CD4-positive, alpha-beta T cell treated with Interleukin-6 at 100 ng/mL for 8 hours (primary cell): ENCODE measurements around the gene SLC12A2.

Experiments used
- DNase-seq: peaks from one replicate; pipeline ENCODE4 v3.0.0-alpha.2; 2020; ENCODE audit warnings: mixed read lengths, low spot score

The SLC12A2 gene

DNA sequence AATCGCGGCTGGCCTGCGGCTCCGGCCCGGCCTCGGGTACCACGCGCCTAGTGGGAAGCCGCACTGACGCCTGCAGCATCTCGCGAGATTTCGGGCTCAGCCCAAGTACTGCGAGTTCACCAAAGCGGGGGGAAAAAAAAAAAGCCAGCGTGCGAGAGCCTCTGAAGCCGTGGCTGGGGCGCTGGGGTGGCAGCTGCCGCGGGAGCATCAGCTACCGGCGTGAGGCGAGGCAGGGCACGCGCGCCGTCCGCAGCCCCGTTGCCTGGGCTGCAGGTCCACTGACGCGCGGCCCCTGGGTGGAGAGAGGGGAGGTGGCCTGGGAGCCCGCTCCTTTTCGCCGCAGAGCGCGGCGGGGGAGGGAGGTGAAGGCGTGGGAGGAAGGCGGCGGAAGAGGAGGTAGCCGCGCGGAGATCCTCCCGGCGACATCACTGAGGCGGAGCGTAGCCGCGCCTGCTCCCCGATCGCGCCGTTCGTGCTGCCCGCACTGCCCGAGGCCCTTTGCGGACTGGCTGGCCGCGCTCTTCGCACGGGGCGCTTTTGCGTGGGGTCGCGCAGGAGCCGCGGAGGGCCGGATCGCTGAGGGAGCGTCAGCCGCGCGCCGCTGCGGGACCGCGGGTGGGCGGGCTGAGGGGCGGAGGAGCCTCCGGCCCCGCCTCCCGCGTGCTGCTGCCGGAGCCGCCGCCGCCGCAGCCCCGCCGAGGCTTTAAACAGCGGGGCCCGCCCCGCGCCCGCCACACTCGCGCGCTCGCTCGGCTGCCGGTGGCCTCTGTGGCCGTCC, at the start of gene SLC12A2:
SLC12A2 (plus strand) TSS at position 734 of the 778 bp plus-strand sequence. CDS start 189 bp downstream, outside the sequence.
- DNase-seq, result peak; percentile 90

DNA sequence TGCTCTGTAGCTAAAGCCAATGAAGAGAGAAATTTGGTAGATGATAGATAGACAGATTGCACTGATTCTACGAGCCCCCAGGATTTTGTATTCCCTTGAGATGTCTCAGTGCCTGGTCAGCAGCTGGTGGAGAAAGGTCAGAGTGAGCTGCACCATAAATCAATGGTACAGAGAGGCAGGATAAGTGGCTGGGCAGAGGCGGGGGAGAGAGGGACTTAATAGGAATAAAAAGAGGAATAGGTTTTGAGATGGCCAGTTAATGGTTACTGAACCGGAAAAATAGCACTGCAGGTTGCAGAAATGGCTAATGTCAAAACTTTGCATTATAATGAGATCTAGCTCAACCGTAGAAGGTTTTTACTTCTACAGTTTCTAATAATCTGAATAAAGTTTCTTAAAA, 47.9 kb upstream of the SLC12A2 start:
- DNase-seq, result no peak

DNA sequence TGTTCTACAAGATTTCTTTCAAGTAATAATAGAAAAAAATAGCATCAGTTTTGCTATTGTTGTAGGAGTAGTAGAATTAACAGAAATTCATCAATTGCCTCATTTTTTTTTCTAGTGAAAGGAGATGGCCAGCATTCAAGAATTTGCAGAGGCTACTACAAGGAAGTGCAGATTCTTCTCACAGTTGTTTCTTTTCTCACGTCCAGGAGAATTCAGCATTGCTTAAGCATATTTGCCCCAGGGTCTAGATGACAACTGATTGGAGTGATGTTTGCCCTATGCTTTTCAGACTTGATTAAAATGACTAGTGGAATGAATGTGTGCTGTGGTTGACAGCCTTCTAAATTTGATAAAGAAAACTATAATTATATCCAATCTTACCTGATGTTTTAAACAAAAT, 46.6 kb upstream of the SLC12A2 start:
- no peak for DNase-seq

DNA sequence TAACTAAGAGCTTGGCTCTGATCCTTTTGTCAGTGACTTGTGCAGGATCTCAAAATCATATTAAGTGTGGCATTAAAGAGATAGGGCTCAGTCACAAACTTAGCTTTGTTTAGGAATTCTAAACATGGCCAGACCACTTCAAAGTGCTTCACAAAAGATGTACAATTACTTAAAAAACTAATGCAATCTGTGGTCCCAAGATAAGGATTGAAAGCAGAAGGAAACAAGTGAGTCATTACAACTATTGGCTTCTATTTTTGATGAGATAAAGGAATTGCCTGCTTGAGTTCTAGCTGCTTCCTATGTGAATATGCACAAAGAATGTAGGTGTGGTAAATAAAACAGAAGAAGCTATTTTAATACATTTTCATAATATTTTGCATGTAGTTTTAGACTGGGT, 44.9 kb upstream of the SLC12A2 start:
- DNase-seq, result no peak

DNA sequence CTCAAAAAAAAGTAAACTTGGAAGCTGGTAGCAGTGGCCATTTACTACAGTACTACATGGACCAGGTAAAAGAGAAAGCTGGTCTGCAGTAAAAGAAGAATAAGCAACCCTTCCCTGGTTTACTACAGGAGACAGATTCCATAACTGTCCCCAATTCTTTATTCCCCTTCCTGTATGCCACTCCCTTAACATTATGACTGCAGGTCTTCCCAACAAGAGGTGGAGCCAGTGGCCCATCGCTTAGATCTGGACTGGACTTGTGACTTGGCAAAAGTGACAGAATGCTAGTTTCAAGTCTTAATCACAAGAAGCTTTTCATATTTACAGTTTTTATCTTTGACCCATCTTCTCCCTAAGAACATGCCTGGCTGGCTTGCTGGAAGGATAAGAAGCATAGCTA, 42.6 kb upstream of the SLC12A2 start:
- no peak for DNase-seq

DNA sequence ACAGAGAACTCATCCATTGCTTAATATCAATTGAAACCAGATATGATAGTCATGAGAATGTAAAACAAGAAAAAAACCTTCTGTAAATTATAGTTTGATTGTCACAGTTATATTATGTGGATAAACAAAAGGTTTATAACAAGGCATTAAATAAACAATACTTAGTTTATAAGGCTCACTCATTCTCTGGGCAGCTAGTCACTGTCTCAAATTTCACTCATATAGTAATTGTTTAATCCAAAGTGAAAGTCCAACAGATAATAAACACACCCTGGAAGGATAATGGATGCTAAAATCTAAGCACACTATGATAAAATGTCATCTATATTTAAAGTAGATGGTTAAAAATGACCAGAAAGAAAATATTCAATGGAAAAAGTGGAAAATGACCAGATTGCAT, 30.8 kb upstream of the SLC12A2 start:
- no peak for DNase-seq

DNA sequence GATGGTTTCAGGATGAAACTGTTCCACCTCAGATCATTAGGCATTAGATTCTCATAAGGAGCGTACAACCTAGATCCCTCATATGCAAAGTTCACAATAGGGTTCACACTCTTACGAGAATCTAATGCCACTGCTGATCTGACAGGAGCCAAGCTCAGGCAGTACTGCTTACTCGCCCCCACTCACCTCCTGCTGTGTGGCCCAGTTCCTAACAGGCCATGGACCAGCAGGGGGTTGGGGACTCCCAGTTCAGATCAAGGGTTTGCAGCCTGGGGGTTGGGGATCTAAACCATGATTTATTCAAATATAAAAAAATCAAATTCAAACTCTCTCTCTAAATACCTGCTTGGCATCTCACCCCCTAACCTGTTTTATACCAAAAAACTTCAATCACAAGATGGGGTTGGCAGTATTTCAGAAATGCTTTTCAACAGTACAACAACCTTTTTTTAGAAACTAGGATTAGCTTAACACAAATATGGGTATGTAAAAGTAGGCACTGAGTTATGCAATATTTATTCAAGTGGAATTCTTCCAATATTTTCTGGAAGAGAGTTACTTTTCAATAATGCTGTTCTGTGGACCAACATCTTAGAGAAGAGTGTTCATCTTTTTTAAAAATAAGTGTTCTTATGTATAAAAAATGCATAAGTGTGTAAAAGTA, 30.1 kb upstream of the SLC12A2 start:
- no peak for DNase-seq

DNA sequence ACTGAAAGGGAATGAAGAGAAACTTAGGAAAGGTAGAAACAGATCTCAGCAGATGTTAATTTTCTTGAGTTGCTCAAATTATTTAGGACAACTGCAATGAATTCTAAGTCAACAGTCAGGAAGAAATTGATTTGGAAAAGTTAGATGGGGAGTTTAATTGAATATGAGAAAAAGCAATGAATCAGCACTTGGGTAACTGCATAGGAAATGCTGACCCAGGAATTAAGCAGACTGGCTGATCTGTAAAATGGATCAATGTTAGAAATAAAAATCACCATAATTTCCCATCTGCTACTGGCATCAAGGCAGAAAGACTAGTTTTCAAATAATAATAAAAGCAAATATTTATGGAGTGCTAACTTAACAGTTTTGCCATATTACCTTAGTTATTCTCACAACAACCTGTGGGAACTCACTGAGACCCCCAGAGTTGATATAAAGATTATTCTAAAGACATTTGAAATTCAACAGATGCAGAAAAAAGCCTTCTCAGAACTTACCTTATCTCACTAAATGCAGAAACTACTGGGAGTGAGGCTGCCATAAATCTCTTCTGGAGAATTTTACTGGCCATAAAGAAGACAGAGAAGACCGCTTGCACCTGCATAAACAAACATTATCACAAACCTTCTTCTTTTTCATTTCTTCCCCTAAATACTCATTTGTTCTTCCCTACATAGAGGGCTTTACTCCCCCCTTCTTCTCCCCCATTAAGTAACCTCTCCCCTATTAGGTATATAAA, 22.8 kb upstream of the SLC12A2 start:
- no peak for DNase-seq

DNA sequence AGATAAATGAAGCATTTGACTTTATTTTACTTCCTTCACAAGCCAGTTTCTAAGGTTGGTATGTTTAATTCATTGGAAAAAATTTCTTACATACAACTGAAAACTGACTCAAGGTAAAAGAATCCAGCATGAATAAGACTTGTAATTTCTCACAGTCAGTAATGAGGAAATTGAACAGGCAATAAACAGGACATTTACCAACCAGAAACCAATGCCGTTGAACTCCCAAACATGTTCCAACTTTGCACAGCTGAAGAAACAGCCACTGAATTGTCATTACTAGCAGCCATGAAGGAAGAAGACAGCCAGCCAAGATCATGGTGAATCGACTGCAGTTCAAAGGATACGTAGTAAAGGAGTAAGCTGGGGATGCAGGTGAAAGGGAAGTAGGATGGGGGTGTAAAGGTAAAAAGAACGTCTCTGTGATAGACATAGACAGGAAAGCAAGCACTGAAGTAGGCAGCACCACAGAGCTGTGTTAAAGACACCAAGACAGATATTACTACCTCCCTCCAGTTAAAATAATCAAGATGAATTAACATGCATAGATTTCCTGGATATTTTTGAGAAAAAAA, 21.3 kb upstream of the SLC12A2 start:
- no peak for DNase-seq

DNA sequence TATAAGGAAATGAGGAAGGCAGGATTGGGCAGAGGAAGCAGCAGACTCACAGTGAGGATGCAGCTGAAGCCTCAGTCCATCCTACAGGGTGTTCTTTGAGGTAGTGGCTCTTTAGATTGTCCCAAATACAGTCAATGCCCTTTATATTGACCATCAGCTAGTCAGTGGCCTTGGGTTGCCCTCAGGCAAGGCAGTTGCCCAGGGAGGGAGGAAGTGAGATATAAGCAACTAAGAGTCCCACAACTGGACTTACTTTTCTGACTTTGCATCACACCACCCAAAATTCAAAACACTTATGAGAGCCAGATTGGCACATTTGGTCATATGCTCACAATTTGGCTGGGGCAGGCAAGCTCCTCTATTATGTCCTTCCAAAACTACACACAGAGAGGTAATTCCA, 9.4 kb upstream of the SLC12A2 start:
- no peak for DNase-seq

DNA sequence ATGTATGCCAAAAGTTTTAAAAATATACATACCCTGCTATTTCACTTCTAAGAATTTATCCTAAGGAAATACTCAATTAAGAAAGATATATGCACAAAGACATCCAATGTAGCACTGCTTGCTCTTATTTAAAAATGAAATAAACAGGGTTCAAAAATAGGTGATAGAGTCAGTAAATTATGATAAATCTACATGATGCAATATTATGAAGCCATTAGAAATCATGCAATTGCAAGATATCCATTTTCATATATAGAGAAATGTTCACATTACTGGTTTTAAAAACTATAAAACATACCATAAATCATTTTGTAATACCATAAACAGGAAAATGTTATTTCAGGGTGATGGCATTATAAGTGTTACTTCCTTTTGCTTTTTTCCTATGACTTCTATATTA, 8.6 kb upstream of the SLC12A2 start:
- DNase-seq, result no peak

DNA sequence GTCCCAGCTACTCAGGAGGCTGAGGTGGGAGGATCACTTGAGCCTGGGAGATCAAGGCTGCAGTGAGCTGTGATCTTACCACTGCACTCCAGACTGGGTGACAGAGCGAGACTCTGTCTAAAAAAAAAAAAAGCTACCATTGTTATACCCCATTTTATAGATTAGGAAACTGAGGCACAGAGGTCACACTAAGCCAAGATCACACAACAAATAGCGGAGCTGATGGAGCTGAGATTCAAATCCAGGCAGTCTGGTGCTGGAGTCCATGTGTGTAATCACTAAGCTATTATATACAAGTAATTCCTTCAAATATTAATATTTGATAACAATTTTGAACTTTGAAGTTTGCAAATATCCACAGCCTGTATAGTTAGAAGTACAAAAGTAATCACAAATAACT, 6.0 kb upstream of the SLC12A2 start:
- no peak for DNase-seq

DNA sequence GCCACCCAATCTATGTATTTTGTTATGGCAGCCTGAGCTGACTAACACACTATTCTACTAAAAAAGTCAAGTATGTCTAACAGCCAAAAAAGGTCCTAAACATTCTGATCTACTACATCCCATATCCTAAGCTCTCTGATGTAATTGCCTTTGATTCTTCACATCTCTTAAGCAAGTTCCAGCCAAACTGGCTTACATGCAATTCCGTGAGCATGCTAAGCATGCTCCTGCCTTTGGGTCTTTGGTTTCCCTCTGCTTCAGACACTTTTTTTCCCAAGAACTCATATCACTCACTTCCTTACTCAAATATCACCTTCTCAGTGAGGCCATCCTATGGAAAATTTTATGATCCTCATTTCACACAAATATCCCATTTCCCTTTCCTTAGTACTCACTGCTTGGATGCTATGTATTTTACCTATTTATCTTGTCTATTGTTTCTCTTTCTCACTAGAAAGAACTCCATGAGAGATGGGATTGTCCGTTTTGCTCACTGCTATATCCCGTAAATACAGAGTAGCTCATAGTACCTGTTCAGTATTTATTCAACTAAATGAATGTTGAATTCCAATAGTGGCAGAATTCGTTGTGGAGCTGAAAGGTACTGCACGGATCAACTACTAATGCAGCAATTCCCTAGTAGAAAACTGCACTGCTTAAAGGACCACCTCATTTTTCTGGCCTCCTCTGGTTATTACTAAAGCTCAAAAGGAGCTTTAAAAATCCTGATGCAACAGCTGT, 2.3 kb upstream of the SLC12A2 start:
- no peak for DNase-seq

DNA sequence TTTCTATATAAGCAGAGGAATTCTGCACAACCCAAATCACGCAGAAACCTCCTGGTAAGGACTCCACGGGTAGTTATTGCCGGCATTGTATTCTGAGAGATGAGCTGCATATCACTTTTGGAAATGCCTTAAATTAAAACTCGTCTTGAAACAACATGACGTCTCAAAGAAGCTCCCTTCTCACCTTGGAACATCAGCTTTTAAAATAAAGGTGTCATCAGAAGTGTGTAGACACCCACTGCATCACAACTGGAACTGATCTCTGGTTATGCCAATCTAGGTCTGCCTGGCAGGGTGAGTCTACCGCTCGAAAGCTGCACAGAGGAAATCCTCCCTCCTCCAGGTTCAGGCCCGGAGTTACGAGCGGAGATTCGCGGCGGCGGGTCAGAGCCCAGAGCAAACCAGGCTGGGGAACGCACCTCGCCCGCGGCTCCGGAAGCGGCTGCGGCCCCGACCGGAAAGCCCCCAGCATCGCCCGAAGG, 974 bp upstream of the SLC12A2 start:
- DNase-seq, result no peak

DNA sequence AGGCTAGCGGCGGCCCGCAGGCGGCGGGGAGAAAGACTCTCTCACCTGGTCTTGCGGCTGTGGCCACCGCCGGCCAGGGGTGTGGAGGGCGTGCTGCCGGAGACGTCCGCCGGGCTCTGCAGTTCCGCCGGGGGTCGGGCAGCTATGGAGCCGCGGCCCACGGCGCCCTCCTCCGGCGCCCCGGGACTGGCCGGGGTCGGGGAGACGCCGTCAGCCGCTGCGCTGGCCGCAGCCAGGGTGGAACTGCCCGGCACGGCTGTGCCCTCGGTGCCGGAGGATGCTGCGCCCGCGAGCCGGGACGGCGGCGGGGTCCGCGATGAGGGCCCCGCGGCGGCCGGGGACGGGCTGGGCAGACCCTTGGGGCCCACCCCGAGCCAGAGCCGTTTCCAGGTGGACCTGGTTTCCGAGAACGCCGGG, 253 bp downstream of the SLC12A2 start:
- DNase-seq, result no peak

DNA sequence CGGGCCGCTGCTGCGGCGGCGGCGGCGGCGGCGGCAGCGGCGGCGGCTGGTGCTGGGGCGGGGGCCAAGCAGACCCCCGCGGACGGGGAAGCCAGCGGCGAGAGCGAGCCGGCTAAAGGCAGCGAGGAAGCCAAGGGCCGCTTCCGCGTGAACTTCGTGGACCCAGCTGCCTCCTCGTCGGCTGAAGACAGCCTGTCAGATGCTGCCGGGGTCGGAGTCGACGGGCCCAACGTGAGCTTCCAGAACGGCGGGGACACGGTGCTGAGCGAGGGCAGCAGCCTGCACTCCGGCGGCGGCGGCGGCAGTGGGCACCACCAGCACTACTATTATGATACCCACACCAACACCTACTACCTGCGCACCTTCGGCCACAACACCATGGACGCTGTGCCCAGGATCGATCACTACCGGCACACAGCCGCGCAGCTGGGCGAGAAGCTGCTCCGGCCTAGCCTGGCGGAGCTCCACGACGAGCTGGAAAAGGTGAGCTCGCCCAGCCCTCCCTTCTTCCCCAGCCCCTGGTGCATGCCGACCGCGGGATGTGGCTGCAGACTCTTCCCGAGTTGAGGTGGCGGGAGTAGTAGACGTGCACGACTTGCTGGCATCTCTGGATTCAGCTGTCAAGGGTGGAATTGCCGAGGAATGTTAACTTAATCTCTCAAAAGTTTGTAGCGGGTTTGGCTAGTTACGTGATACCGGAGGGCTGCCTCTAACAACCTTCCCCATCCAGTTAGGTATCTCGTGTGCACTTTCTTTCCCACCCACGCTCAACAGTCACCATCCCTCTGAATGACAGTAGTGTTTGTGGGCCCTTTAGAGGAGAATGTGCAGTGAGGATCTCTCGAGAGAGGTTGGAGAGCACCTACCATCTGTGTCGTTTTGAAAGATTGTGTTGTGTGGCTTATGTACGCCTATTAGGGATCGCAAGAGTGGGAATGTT, 932 bp downstream of the SLC12A2 start:
- peak; percentile 18 for DNase-seq

DNA sequence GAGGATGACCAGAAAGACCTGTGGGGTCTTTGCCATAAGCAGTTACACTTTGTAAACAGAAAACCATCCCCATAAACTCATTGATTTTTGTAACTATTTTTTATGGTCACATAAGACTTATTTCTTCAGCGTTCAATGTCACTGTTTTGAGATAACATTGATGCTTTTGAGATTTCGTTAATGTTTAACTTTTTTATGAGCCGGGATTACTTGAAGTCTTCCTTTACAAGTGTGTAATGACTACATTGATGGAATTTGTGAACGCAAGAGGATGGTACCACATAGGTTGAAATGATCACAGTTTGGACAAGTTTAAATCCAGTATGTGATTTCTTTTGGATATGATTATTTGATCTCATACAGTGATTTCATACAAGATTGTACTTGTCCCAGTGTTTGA, 1.8 kb downstream of the SLC12A2 start:
- DNase-seq, result no peak

DNA sequence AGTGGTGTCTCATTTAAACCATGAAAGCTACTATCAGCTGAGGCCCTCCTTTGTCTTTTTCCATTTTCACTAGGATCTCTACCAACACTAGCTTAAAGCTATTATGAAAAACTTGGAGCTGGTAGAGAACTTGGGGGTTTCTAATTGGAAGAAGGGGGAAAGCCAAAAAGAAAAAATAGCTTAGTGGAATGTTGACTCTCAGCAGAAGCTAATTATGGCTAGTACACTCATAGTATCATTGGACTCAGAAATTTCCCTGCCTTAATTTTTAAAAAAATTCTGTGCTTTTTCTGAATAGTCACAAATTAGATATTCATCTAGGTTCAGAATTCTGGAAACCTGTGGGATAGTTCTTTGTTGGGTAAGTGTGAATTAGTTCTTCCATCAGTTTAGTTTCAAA, 8.0 kb downstream of the SLC12A2 start:
- no peak for DNase-seq

DNA sequence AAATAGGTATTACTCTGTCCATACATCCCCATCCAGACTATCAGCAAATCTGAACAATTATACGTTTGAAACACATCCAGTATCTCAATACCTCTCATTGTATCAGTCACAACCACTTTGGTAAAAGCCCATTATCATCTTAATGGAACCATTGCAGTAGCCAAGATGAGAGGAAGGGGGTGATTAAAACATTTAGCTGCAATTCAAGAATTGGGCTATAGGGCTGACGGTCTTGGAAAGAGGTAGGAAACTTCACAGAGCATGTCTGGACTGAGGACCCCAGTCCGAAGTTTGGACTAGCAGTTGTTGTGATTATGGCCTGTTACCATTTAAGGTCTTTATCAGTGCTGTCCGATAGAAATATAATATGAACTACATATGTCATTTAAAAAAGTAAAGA, 8.6 kb downstream of the SLC12A2 start:
- DNase-seq, result no peak

DNA sequence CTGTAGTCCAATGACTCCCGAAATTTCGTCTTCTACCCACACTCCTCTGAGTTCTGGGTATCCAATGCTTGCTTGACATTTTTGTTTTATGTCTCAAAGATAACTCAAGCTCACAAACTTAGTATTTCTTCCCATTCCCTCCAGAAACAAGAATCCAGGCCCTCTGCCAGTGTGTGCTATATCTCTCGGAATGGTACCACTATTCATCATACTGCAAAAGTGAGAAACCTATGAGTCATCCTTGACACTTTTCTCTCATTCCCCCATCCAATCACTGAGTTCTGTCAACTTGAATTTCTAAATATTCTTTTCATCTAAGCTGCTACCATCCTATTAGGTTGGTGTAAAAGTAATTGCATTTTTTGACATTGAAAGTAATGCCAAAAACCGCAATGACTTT, 9.8 kb downstream of the SLC12A2 start:
- no peak for DNase-seq

DNA sequence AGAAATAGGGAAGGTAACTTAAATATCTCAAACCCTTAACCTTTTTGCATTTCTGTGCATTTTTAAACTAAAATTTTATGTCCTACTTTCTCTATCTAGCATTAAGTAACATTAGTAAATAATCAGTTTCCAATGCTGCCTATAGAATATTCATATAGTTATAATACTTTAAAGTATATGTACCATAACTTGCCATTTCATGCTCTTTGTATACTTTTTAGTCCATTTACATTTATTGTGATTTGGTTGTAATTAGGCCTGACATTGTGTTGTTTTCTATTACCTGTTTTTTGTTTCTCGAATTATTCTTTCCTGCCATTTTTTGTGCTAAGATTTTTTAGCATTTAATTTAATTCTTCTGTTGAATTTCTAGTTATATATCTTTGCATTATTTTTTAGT, 13.7 kb downstream of the SLC12A2 start:
- no peak for DNase-seq
